Stimulated activated naive CD8-positive, alpha-beta T cell treated with anti-CD3 and anti-CD28 coated beads, Interleukin-15, Interleukin-2, amounts not matched to agents 100 U/mL and 50 U/mL, for 24 hours (primary cell): Measurements from ENCODE around the gene PSMD13.

Source experiments
- ATAC-seq: fragments of 150-1000 bp; cut with Tn5 transposase; one replicate; pipeline ENCODE4 v1.10.0; 2021
- DNase-seq: peaks from one replicate; pipeline ENCODE4 v3.0.0; 2021

The PSMD13 gene

DNA sequence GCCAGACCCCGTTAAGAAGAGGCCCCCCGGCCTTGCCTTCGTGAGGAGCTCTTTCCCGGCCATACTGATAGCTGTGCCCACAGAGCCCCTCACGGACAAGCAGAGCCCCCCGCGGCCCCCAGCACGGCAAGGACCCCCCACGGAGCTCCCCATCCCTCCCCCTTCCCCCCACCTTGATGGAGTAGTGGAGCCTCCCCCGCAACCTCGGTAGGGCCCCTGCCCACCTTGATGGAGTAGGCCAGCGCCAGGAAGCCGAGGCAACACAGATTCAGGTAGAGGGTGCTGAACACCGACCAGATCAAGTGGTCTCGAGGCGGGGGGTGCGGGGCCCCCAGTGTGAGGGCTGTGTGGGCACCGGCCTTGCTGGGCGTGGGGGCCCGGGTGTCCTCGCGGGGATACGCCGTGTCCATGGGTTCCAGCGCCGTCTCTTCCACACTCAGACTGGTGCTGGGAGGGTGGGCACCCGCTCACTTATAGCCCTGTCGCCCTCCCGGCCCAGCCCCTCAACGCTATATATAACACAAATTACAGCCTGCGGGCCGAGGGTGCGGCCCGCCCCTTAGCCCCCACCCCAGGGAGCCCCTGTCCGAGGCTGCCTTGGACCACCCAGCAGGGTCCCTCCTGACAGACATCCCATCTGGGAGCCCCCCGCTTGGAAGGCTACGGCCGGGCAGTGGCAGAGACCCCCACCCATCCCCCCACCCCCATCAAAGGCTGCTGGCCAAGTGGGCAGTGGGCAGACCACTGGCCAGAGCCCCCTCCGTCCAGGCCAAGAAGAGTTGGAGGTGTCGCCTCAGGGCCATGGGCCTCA lies 62.5 kb downstream of the PSMD13 start, which contains the start of gene IFITM5:
IFITM5 (minus strand) TSS at position 446 of the 811 bp plus-strand sequence; CDS start at position 410, 36 bp downstream.
- DNase-seq (no peak), ATAC-seq (no peak)

DNA sequence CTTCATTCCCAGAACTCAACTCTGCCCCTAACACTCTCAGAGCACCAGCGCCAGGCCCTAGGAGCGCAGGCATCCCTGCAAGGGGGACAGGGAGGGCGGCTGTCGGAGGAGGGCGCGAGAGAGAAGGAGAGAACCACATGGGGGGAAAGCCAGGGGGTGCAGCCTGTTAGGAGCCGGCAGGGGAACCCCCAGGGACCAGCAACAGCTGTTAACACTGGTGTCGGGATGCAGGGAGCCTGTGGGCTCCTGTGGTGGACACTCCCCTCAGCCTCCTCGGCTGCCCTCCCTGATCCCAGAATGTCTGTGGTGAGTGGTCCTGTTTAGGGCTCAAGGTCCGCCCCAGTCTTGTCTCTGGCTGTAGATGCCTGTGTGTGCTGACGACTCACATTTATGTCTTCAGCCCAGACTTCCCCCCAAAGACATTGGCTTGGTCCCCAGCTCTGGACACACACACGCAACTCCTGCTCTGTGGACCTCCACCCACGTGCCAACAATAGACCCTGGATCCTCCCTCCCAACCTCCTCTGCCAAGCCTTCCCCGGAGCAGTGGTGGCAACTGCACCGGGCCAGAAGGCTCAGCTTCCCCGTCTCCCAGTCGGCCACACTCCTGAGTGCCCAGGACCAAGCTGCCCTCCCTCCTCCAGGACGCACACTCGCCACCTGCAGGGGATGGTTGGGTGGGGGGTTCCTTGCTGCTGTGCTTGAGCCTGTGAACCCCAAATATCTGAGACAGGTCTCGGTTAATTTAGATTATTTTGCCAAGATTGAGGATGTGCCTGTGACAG lies 63.4 kb downstream of the PSMD13 start:
- DNase-seq (no peak), ATAC-seq (peak; percentile 13)
